HG03045 (cell line): ENCODE measurements around the gene RAET1E.
"Not testable (repeated sequence)": the region's sequence is repeated elsewhere in the genome, so short reads cannot be mapped to it uniquely, and the experiment has no call there.

Source experiments
- ATAC-seq: cut with Tn5 transposase; IDR thresholded peaks from one replicate; pipeline ENCODE4 v1.9.1; 2021; ENCODE audit warnings: mild to moderate bottlenecking, moderate library complexity; ENCODE audit not compliant: unreplicated experiment

RAET1E gene

DNA sequence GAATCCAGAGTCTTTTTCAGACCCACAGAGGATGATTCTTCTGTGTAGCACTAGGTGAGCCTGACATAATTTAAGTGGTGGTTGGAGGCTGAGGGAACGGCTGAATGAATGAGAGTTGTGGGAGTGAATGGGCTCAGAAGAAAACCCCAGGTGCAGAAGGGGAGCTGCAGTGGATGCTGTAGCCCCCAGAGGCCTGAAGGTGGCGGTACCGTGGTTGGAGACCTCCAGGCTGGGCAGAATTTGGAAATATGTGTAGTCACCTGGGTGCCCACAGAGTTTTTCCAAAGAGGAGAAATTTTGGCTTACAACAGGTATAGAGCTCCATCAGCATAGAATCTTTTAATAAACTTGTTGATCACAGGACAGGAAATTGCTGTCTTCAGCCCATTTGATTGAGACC is 31.5 kb upstream of the RAET1E start:
- ATAC-seq, result no peak

DNA sequence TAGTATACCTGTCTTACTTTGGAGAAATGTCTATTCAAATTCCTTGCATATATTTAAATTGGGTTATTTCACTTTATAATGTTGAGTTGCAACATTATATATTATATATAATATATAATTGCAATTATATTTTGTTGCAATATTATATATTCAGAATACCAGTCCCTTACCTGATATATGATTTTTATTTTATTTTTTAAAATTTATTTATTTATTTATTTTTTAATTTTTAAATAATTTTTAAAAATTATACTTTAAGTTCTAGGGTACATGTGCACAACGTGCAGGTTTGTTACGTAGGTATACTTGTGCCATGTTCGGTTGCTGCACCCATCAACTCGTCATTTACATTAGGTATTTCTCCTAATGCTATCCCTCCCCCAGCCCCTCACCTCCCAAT is 29.1 kb upstream of the RAET1E start:
- ATAC-seq, result not testable (repeated sequence)

DNA sequence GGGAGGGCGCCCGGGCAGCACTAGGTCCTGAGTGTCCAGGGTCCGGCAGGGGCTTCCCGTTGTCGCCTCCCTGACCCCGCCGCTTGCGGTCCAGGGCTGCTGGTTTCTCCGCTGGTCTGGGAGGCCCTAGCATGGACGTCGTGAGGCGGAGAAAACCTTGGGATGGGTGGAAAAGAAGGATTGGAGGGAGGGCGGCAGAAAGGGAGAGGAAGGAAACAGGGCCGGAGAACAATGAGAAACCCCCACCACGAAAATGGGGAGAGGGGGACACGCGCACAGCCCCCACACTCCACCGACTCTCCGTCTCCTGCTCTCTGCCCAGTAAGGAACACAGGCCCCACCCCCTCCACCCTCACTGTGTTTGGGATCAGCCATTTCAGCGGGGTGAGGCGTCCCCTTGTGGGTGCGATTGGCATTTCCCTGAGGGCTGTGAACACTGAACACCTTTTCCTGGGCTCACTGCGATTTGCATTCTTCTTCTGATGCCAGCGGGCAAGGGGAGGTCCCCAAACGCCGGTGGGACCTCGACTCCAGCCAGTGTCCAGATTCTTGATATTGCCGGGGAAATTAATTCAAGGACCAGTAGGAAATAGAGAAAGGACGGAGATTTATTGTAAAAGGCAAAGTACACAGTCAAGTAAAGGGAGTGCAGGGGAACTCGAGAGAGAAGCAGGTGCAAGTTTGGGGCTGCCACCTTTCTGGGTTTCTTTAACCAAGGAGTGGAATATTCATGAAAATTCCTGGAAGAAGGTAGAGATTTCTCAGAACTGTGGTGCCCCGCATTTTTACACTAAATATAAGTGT is 28.3 kb upstream of the RAET1E start:
- ATAC-seq, result peak; percentile 57

DNA sequence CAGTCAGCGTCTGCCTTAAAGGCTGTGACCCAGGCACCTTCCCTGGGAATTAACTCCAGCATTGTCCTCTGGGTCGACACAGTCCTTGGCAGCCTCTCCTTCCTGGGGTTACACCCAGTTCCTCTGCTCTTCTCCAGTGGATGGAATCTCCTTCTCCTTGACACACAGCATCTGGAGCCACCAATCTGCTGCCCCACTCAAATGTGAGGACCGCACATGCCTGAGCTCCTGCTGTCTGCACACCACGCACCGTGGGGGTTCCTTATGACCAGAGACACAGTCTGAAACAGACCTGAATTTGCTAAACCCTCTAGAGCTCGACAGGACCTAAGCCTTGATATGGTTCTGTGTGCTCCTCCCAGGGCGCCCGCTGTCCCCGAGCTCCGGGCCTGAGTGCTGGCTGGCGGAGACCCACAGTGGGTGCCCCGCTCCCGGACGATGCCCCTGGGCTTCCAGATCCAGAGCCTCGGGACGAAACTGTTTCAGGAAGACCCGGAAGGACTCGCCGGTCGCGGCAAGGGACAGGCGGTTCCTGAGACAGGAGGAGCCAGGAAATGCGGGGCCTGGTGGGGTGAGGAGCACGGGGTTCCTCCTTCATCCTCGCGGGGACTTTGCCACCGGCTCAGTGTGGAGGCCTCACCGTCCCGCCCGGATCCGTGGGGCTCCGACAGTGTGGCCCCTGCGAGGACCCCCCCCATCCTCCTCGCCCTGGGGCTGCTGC is 27.5 kb upstream of the RAET1E start:
- ATAC-seq, result no peak

DNA sequence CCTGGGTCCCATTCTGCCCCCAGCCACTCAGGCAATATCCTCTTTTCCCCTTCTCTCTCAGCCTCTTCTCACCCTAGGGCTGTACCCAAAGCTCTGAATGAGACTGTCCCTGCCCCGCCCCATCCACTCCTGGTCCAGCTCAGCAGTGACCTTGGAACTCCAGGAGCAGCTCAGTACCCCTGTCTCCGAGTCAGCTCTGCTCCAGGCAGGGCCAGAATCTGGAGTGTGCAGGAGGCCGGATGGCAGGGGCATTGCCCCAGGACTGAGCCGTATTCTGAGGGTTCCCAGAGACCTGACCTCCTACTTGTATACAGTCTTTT is 27.0 kb upstream of the RAET1E start:
- no peak for ATAC-seq

DNA sequence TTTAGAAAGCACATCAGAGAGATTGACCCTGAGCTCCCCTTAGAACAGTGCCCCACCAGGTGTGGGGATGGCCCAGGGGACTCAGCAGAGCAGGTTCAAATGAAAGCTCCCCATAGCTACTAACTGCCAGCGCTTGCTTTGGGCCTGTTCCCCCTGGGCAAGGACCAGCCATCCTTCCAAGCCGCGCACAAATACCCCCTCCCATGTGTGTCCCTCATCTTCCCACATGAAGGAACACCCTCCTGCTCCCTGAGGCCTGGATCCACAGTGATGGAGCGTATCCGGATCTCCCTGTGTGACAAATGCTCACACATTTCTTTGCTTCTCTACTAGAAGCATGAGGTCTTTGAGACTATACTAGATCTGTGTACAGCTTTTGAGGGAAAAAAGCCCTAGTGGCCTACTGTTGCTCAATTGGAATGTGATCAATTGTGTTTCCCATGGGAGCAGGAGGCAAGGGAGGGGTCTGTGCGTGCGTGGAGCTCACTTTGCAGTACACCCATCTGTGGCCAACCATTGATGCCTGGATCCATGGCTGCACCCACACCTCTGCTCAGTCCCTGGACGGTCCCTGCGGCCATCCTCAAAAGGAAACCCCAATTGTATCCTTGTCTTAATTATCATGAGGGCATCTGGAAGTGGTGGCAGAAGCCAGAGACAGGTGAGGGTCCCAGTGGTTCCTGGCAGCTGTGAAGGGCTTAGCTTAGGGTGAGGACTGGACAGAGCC is 26.5 kb upstream of the RAET1E start:
- no peak for ATAC-seq

DNA sequence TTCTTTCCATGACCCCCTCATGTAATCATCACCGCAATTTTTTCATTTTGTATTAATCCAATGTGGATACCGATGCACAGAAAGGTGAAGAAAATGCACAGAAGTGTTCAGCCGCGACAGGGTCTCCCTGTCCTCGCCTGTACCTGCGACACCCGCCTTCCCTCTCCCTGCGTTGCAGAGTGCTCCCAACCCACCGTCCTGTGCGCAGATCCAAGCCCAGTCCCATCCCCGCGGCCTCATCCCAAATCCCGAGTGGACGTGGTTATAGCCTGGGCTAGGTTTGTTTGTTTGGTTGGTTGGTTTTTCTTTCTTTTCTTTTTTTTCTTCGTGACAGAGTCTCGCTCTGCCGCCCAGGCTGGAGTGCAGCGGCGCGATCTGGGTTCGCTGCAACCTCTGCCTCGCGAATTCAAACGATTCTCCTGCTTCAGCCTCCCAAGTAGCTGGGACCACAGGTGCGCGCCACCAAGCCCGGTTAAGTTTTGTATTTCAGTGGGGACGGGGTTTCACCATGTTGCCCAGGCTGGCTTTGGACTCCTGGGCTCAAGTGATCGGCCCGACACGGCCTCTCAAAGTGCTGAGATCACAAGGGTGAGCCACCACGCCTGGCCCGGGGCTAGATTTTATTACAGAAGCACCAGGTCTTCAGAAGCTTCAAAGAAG is 25.5 kb upstream of the RAET1E start:
- no peak for ATAC-seq

DNA sequence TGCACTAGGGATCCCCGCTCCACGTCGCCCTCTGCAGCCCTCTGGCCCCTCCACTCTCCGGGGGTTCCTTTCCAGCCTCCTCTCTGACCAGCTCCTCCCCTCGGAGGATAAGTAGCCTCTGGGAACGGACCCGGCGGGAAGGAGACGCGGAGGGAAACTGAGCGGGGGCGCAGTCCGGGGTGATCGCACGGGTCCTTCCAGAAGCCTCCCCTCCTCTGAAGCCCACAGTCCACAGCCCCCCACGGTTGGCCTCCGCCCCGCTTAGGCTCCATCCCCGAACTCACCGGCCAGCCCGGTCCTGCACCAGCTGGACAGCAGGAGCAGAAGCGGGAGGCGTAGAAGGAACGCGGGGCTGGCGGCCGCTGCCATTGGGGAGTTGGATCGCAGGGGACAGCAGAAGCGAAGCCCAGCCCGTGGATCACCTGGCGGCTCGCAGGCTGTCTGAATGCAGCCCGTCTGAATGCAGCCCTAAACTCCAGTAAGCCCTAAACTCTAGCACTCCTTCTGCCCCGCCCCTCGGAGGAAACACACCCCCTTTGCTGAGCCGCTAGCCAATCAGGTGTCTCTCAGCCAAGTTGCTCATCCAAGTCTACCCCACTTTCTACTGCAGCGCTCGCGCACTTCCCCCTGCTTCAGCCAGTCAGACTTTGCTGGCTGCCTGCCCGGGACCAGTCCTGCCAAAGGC is 24.9 kb upstream of the RAET1E start, which contains the start of gene RAET1G:
Gene RAET1G (minus strand): TSS at position 480 of the 685 bp plus-strand sequence. CDS start 111 bp downstream, at position 369.
- no peak for ATAC-seq

DNA sequence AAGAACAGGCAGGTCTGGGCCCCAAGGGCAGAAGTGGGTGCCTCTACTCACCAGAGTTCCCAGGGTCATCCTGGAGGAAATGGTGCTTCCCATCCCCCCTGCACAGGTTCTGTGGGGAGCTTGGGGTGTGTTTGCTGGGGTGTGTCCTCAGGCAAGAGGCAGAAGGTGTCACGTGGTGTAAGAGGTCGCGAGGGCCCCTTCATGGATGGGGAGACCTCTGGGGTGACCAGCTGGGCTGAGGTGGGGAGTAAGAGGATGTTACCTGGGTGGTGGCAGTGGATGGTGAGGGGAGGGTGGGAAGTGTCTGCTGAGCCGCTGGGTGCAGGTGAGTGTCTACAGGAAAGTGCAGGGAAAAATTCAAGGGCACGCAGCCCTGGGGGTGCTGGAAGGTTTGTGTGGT is 24.2 kb upstream of the RAET1E start:
- ATAC-seq, result not testable (repeated sequence)

DNA sequence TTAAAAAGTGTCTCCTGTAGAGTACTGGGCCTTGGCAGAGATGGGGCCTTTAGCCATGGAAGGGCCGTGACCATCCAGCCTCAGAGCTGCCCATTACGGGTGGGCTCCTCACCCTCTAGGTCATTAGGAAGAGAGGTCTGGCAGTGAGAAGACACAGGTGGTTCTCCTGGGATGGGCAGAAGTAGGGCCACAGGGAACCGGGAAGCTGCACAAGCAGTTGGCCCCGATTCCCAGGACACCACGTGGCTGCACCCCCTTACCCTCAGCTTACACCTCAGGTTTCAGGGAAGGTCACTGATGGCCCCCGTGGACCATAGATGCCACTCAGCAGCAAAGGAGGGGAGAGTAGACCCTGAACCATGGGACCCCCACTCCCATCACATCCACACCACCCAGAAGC is 23.4 kb upstream of the RAET1E start:
- no peak for ATAC-seq

DNA sequence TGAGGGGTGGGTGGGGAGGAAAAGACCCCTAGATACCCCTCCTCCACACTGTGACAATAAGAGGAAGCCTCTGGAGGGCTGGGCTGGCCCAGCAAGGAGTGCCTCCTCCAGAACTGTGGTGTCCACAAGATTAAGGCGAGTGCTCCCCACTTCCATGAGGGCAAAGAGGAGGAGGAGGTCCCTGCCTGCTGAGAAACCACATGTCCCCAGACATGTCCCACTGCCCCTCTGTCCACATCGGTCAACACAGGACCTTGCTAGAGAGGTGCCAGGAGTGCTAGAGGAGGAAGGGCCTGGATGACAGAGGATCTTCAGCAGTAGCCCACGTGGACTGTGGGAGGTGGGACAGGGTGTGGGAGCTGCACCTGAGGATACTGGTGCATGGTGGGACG is 21.9 kb upstream of the RAET1E start:
- ATAC-seq, result no peak

DNA sequence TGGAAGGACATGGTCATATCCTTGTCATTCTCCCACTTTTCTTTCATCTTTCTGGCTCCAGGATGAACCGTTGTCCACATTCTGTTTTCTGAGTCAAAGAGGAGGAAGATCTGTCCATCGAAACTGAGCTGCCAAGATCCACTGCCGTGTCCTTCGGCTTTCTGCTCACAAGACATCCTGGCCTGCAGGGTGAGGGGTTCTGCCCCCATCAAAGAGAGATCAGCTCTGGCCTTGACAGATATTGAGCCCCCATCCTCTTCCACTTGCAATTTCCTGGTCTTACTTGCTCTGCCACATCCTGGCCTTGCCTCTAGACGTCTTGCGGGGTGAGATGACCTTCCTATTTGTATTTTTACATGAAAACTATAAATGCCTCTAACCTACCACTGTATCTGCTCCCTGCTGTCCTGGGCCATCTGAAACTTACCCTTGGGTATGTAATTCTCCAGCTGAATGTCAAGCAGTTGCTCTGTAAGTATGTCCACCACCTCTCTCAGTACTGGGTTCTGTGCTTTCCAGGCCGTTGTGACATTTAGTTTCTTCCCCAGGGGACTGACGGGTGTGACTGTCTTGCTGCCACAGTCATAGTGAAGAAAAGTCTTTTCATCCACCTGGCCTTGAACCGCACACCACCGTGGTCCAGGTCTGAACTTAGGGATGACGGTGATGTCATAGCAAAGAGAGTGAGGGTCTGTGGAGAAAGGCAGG is 21.4 kb upstream of the RAET1E start:
- ATAC-seq, result not testable (repeated sequence)

DNA sequence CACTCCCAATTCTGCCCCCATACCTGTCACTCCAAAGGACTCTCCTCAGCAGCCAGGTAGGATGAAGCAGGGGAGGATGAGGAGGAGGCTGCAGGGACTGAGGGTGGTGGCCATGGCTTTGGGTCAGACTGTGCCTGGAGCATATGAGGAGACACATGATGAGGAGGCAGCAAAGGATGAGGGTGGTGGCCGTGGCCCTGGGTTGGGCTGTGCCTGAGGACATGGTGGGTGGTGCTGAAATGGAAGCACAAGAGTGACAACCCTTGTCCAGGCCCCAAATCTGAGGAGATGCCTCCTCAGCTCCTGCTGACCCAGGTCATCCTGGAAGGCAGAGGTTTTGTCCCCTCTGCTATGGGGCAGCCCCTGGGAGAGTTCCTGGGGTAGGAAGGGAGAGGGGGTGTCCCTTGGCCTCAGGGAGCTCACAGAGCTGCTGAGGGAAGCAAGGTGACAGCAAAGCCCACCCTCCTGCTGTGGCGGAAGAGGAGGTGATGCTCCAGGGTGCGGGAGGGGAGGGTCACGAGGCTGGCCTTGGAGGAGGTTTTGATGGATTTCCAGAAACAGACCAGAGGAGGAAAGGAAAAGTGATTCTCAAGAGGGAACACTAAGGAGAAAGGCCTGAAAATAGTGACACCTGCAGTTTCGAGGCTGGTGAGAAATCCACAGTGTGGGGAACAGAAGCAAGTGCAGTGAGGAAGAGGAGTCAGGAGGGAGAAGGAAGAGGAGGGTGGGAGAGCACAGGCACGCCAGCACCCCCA is 20.4 kb upstream of the RAET1E start:
- ATAC-seq, result no peak

DNA sequence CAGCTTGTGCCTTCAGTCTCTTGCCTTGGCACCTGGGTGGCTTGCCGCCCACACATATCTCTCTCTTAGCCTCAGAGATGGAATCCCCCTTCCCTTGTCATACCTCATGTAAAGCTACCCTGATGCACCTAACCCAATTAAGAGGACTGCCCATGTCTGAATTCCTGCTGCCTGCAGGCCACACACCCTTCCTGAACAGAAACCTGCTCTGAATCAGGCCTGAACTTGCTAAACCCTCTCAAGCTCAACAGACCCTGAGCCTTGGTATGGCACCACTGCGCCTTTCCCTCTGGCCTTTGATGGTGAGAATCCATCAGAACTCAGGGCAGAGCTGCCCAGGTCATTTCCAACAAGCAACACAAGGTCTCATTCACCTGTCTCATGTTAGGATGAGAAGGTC is 19.8 kb upstream of the RAET1E start:
- ATAC-seq, result no peak

DNA sequence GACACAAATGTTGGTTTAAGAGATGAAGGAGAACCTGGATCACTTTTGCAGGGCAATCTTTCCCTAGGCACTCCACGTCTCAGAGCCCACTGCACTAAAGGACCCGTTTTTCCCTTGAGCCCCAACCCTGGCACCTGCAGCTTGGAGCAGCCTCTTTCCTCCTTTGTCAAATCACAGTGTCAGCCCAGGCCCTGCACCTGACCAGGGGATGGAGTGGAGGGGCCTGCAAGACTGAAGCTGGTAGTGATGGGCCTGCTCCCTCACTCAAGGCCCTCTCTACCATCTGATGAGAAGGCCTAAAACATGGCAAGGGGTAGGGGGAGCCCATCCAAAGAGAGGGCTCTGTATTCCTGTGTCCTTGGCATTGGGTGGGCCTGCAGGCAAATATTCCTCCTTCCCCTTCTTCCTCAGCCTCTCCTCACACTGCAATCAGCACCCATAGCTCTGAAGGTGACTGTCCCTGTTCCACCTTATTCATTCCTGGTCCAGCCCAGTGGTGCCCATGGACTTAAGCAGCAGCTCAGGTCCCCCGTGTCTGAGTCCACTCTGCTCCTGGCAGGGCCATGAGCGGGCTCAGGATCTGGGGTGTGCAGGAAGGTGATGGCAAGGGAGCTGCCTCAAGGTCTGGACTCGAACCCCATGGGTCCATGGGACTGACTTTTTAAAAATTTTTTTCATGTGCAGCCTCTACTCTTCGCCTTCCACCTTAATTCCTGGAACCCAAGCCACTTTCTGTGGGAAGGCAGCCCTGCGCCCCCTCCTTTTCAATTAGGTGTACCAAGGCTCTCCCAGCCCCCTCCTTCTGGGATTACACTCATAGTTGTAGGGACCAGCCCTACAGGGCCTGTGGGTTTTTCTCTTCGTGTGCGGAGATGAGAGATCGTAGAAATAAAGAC is 18.3 kb upstream of the RAET1E start:
- ATAC-seq, result no peak

DNA sequence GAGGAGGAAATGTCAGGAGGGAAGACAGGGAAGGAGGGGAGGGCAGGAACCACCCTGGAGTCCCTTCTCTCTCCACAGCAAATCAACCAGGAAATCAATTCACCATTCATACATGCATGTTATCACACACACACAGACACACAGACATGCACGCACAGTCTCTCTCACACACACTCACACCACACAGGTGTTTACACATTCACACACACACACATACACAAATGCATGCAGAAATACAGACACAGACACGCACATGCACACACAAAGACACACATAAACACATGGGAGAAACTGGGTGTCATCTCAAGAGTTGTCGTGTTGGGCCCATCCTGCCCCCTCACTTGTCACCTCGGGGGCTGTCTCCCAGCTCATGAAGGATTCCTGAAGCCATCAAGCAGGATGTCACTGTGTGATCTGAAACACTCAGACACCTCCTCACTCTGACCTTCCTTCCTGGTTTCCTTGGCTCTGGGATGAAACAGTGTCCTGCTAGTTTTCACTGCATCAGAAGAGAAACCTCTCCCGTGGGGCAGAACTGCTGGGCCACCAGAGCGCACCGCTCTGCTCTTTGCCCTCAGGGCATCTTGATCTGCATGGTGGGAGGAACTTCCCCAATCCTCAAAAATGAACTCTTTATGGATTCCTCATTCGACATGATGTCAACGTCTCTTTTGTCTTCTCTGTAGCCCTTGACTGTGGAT is 15.8 kb upstream of the RAET1E start:
- ATAC-seq, result no peak

DNA sequence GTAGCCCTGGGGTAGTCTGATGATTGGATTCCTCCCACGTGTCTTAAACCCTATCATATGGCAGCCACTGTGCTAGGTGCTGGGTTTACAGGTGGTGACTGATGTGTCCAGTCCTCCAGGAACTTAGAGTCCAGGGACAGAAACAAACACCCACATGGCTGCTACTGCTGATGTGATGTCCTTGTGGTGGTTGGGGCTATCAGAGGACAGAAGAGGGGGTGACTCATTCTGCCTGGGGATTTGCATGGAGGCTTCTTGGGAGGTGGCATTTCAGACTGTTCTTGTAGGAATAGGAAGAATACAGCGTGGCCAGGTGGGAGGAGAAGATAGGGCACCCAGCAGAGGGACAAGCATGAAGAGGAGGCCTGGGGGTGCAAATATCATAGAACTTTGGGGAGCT is 15.2 kb upstream of the RAET1E start:
- ATAC-seq, result no peak

DNA sequence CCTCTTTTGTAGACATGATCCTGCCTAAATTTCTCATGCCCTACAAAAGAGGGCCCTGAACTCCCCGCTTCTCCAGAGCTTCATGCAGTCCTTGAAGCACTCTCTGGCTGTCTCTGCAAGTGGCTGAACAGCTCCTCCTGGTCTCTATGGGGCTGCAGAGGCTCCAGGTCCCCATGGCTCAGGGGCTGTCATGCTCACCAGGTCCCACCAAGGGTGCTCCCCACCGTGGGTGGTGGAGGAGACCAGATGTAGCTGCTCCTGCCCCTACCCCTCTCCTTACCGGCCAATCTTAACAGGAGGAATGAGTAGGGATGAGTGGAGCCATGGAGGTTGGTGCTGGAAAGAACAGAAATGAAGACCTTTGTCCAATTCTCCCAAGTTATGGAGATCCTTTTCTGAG is 14.8 kb upstream of the RAET1E start:
- ATAC-seq, result not testable (repeated sequence)
